Measurements from ENCODE around the gene TRAFD1. TPM values are rescaled to one million over a fixed set of nuclear protein-coding genes. Genes with fewer than 3 reads are reported as not detected.

The TRAFD1 gene
- polyA plus RNA-seq, 1 experiment = 73.4 TPM

DNA sequence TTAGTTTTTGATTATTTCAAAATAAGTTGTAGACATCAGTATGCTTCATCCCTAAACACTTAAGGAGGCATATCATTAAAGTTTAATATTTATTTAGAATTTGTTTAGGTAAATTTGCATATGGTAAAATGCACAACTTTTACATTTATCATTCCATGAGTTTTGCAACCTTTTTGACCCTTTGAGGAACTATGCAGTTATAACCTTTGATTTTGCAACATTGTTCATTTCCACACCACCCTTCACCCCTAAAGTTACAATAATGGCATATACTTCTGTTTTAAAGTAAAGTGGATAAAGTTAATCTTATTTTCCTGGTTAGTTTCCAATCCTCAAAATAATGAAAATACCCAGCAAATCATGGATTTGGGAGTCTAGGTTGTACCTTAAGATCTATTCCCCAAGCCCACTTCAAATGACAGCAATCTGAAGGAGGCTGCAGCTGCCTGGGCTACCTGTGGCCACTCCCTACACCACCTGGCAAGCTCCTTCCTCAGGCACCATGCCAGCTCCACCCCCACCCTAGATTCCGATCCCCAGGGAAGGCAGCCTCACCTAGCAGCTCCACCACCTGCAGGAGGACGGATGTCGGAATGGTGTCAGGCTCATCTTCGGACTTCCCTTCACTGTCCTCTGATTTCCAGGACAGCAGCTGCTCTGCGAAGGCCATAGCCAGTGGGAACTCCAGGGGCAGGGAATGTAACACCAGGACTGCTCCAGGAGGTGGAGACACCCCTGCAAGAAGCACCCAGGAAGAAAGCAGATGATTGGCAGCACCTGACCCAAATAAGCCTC lies 65.1 kb downstream of the TRAFD1 start:
- Histone ChIP-seq H3K27me3 (ENCODE audit: control insufficient read depth, insufficient read depth, low read length) (no peaks in the 10 kb centered on the region), H3K4me3 (ENCODE audit: low read depth, low read length) (no peak overlapping the region), H3K27ac (ENCODE audit: low read depth, low read length) (no peak overlapping the region), H3K9me3 (ENCODE audit: control insufficient read depth, insufficient read depth, low read length) (no peaks in the 10 kb centered on the region)
- POLR2A ChIA-PET = no interaction called here
- TF ChIP-seq, protein P1, sequence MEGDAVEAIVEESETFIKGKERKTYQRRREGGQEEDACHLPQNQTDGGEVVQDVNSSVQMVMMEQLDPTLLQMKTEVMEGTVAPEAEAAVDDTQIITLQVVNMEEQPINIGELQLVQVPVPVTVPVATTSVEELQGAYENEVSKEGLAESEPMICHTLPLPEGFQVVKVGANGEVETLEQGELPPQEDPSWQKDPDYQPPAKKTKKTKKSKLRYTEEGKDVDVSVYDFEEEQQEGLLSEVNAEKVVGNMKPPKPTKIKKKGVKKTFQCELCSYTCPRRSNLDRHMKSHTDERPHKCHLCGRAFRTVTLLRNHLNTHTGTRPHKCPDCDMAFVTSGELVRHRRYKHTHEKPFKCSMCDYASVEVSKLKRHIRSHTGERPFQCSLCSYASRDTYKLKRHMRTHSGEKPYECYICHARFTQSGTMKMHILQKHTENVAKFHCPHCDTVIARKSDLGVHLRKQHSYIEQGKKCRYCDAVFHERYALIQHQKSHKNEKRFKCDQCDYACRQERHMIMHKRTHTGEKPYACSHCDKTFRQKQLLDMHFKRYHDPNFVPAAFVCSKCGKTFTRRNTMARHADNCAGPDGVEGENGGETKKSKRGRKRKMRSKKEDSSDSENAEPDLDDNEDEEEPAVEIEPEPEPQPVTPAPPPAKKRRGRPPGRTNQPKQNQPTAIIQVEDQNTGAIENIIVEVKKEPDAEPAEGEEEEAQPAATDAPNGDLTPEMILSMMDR (IDR thresholded peaks at IDR 0.05; ENCODE audit: low read depth, low read length) = no peak
- DNase-seq (ENCODE audit: low read depth, low spot score) = no peak
- CTCF ChIA-PET = interaction anchor here (1.4 kb wide), 1 partner anchor 8 kb away, joined by 9 read pairs; no protein-coding TSS in a partner anchor

DNA sequence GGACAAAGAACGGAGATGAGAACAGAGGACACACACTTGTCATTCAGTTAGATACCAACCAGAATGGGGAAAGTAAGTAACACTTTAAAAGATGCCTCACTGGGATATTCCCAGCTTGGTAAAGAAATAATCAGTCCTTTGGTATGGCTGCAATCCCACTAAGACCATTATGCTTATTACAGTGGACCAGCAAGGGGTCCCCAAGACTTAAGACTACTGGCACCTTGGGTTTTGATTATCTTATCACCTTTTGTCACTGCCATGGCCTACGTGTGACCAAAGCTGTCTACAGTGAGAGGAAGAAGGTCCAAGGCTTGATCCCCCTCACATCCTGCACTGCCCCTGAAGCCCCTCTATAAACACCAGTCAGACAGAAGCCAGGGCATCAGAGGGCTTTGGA lies 65.8 kb downstream of the TRAFD1 start:
- H3K27me3 ChIP-seq (ENCODE audit: control insufficient read depth, insufficient read depth, low read length) = no peaks in the 10 kb centered on the region
- CTCF ChIA-PET = no interaction called here
- POLR2A ChIA-PET = no interaction called here
- no peak for DNase-seq (ENCODE audit: low read depth, low spot score)
- no peak overlapping the region for H3K27ac ChIP-seq (ENCODE audit: low read depth, low read length)
- H3K4me3 ChIP-seq (ENCODE audit: low read depth, low read length) = no peak overlapping the region
- H3K9me3 ChIP-seq (ENCODE audit: control insufficient read depth, insufficient read depth, low read length) = no peaks in the 10 kb centered on the region
- TF ChIP-seq, protein P1 (IDR thresholded peaks at IDR 0.05; ENCODE audit: low read depth, low read length) = no peak

DNA sequence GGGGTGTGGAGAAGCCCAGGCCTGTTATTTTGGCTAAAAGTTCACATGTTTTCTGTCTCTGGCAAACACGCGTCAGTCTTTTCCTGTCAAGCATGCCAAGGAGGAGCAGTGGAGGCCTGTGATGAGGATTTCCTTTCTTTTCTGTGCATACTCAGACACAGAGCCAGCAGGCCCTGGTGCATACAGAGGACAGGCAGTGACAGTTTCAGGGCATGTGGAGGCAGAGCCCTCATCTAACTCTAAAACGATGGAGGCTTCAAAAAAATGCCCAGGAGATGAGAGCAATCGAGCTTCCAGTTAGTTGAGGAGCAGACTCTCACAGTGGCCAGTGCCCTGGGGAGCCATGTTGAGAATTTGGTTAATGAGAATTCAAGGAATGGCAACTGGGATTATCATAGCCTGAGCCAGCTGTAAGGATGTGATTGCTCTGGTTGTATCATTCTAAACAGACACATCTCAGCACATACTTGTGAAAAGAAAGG lies 66.5 kb downstream of the TRAFD1 start:
- ChIA-PET POLR2A (no interaction called here), CTCF (no interaction called here)
- Histone ChIP-seq H3K4me3 (ENCODE audit: low read depth, low read length) (no peak overlapping the region), H3K27me3 (ENCODE audit: control insufficient read depth, insufficient read depth, low read length) (no peaks in the 10 kb centered on the region), H3K27ac (ENCODE audit: low read depth, low read length) (peak overlapping the region; percentile 39), H3K9me3 (ENCODE audit: control insufficient read depth, insufficient read depth, low read length) (no peaks in the 10 kb centered on the region)
- TF ChIP-seq, protein P1 (IDR thresholded peaks at IDR 0.05; ENCODE audit: low read depth, low read length) = no peak
- DNase-seq (ENCODE audit: low read depth, low spot score) = no peak

DNA sequence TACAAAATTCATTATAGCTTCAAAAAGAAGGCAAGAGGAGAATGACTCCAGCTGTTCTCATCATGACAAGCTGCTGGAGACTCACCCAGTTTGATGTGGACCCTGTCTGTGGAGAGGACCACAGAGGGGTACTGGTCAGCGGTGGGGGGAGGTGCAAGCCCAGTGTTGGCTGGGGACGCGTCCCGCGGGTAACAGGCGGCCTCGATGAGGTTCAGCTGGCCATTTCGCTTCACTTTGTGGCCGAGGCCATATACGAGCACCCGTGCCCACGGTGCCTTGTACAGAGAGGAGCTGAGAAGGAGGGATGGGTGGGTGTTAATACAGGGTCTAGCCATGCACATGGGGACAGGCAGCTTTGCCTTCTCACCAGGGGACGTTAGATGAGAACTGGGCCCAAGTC lies 67.1 kb downstream of the TRAFD1 start:
- TF ChIP-seq, protein P1 (IDR thresholded peaks at IDR 0.05; ENCODE audit: low read depth, low read length) = no peak
- ChIA-PET POLR2A (no interaction called here), CTCF (interaction anchor here (1.2 to 1.5 kb wide), 2 partner anchors 30 to 247 kb away, joined by 3 to 4 read pairs; no protein-coding TSS in a partner anchor)
- Histone ChIP-seq H3K4me3 (ENCODE audit: low read depth, low read length) (no peak overlapping the region), H3K27me3 (ENCODE audit: control insufficient read depth, insufficient read depth, low read length) (no peaks in the 10 kb centered on the region), H3K27ac (ENCODE audit: low read depth, low read length) (no peak overlapping the region), H3K9me3 (ENCODE audit: control insufficient read depth, insufficient read depth, low read length) (no peaks in the 10 kb centered on the region)
- DNase-seq (ENCODE audit: low read depth, low spot score) = no peak

DNA sequence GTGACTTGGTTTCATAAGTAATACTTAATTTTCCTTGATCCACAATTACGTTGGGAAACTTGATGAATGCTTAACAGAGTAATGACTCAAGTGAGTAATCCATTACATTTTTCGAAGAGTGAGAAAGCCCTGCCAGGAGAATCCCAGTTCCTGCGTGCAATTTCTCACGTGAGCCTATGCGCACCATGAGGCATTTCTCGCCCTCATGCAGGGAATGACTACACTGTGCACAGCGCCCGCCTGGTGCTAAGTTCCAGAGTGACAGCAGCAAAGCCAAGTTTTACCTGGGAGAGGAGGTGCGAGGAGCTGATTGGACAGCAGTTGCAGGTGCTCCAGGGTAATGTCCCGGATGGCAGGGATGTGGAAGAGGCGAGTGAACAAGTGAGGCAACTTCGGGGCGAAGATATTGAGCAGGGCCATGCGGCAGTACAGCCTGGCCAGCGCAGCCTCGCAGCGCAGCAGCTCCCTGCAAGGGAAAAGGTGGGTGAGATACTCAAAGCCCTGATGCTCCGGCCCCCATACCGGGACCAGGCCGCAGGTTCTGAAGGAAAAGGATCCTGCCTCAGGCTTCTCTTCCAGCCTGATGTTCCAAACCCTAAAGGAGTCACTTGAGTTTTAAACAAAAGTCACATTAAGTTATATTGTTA lies 69.4 kb downstream of the TRAFD1 start:
- TF ChIP-seq, protein P1 (IDR thresholded peaks at IDR 0.05; ENCODE audit: low read depth, low read length) = no peak
- Histone ChIP-seq H3K27me3 (ENCODE audit: control insufficient read depth, insufficient read depth, low read length) (no peaks in the 10 kb centered on the region), H3K4me3 (ENCODE audit: low read depth, low read length) (no peak overlapping the region), H3K9me3 (ENCODE audit: control insufficient read depth, insufficient read depth, low read length) (no peaks in the 10 kb centered on the region), H3K27ac (ENCODE audit: low read depth, low read length) (no peak overlapping the region)
- POLR2A ChIA-PET = no interaction called here
- CTCF ChIA-PET = no interaction called here
- no peak for DNase-seq (ENCODE audit: low read depth, low spot score)
